Measurements from ENCODE around the gene ZNF304. TPM values are rescaled to one million over a fixed set of nuclear protein-coding genes. Genes with fewer than 3 reads are reported as not detected.

The ZNF304 gene
- total RNA-seq, 1 donor from 2014 or later, result 15.7 TPM

GRCh38 chr19:57406516-57407123 lies 55.5 kb downstream of the ZNF304 start:
- peaks cover 2% of the 10 kb centered on the region for H3K4me1 Mint-ChIP-seq (ENCODE audit: unreplicated experiment)
- H3K9me3 Mint-ChIP-seq (ENCODE audit: unreplicated experiment), result no peaks in the 10 kb centered on the region
- no peak overlapping the region for H3K4me3 Mint-ChIP-seq (ENCODE audit: unreplicated experiment)
- peak; percentile 81 for DNase-seq (ENCODE audit: low spot score)
- peak; percentile 58 for TF ChIP-seq CTCF (IDR thresholded peaks at IDR 0.05; ENCODE audit: unreplicated experiment)
- peaks cover 10% of the 10 kb centered on the region for H3K36me3 Mint-ChIP-seq (ENCODE audit: low read depth, unreplicated experiment)
- H3K27me3 Mint-ChIP-seq (ENCODE audit: unreplicated experiment), result no peaks in the 10 kb centered on the region
- H3K27ac Mint-ChIP-seq (ENCODE audit: unreplicated experiment), result no peak overlapping the region

Other genes starting within 250 kb of the ZNF304 start
- not detected for gene USP29, start 231.3 kb upstream of the ZNF304 start, total RNA-seq (ENCODE audit: unreplicated experiment)
- not detected for gene ZIM3, start 206.1 kb upstream of the ZNF304 start, total RNA-seq (ENCODE audit: unreplicated experiment)
- gene DUXA, start 183.8 kb upstream of the ZNF304 start, total RNA-seq (ENCODE audit: unreplicated experiment), result not detected
- 29.0 TPM for gene ZNF264, start 159.8 kb upstream of the ZNF304 start, total RNA-seq (ENCODE audit: unreplicated experiment)
- 3.2 TPM for gene AURKC, start 120.2 kb upstream of the ZNF304 start, total RNA-seq (ENCODE audit: unreplicated experiment)
- gene ZNF805, start 110.6 kb upstream of the ZNF304 start, total RNA-seq (ENCODE audit: unreplicated experiment), result 20.4 TPM
- gene ZNF460, start 70.8 kb upstream of the ZNF304 start, total RNA-seq (ENCODE audit: unreplicated experiment), result 51.2 TPM
- 13.7 TPM for gene ZNF543, start 30.8 kb upstream of the ZNF304 start, total RNA-seq (ENCODE audit: unreplicated experiment)
- gene TRAPPC2B, start 12.3 kb downstream of the ZNF304 start, total RNA-seq (ENCODE audit: unreplicated experiment), result 13.0 TPM
- 4.8 TPM for gene ZNF547, start 12.3 kb downstream of the ZNF304 start, total RNA-seq (ENCODE audit: unreplicated experiment)
- 26.1 TPM for gene ZNF548, start 38.6 kb downstream of the ZNF304 start, total RNA-seq (ENCODE audit: unreplicated experiment)
- gene ZNF17, start 59.9 kb downstream of the ZNF304 start, total RNA-seq (ENCODE audit: unreplicated experiment), result 13.7 TPM
- 20.3 TPM for gene ZNF749, start 84.1 kb downstream of the ZNF304 start, total RNA-seq (ENCODE audit: unreplicated experiment)
- gene VN1R1, start 105.9 kb downstream of the ZNF304 start, total RNA-seq (ENCODE audit: unreplicated experiment), result 1.8 TPM
- 19.1 TPM for gene ZNF772, start 126.3 kb downstream of the ZNF304 start, total RNA-seq (ENCODE audit: unreplicated experiment)
- gene ZNF419, start 136.5 kb downstream of the ZNF304 start, total RNA-seq (ENCODE audit: unreplicated experiment), result 16.1 TPM
- gene ZNF773, start 148.7 kb downstream of the ZNF304 start, total RNA-seq (ENCODE audit: unreplicated experiment), result 9.7 TPM
- 10.6 TPM for gene ZNF549, start 176.1 kb downstream of the ZNF304 start, total RNA-seq (ENCODE audit: unreplicated experiment)
- 15.3 TPM for gene ZNF550, start 208.6 kb downstream of the ZNF304 start, total RNA-seq (ENCODE audit: unreplicated experiment)
- 10.9 TPM for gene ZNF416, start 227.6 kb downstream of the ZNF304 start, total RNA-seq (ENCODE audit: unreplicated experiment)
- gene ZIK1, start 232.9 kb downstream of the ZNF304 start, total RNA-seq (ENCODE audit: unreplicated experiment), result 19.9 TPM
- gene ZNF530, start 248.6 kb downstream of the ZNF304 start, total RNA-seq (ENCODE audit: unreplicated experiment), result 7.2 TPM

Measured in endothelial cell (in vitro differentiated cells).